Esophagus squamous epithelium (tissue), 5 donors: ENCODE data around the gene DUOXA2. TPM values are rescaled to one million over a fixed set of nuclear protein-coding genes. Genes with fewer than 3 reads are reported as not detected.

Experiments
- DNase-seq: peaks from one replicate; lab custom pipeline; 2025; lab: John Stamatoyannopoulos, UW
- H3K27ac ChIP-seq, 4 donors: fragments of 200-600 bp; sonication (generic); one replicate each; pipeline ENCODE4 v1.5.1; 2016 to 2019; ENCODE audit warnings: mild to moderate bottlenecking in 1 of 4
- H3K27me3 ChIP-seq, 4 donors: fragments of 200-600 bp; sonication (generic); 1 replicate in 3 of 4; 2 replicates in 1 of 4; pipeline versions ENCODE4 v1.5.1 to v1.6.0; 2017 to 2021; ENCODE audit warnings: antibody characterized with exemption in 1 of 4
- H3K36me3 ChIP-seq, 3 donors: fragments of 200-600 bp; sonication (generic); one replicate each; pipeline ENCODE4 v1.5.1; 2016 to 2019
- H3K4me1 ChIP-seq, 3 donors: fragments of 200-600 bp; sonication (generic); one replicate each; pipeline ENCODE4 v1.5.1; 2017 to 2019
- H3K4me3 ChIP-seq, 4 donors: fragments of 200-600 bp; sonication (generic); 1 replicate in 3 of 4; 2 replicates in 1 of 4; pipeline ENCODE4 v1.5.1; 2016 to 2019; ENCODE audit warnings: mild to moderate bottlenecking in 2 of 4, moderate library complexity in 1 of 4
- H3K9me3 ChIP-seq, 3 donors: fragments of 200-600 bp; sonication (generic); one replicate each; pipeline ENCODE4 v1.5.1; 2016 to 2019
- CTCF ChIP-seq, 6 experiments: fragments of 450-650 bp in 4 of 6; fragments of 200-600 bp in 2 of 6; sonication (generic) in 2 of 6; IDR thresholded peaks; one replicate each; pipeline ENCODE4 v1.5.1; 2016 to 2019; ENCODE audit warnings: antibody characterized with exemption in 6 of 6, mild to moderate bottlenecking in 4 of 6, moderate library complexity in 4 of 6
- POLR2A ChIP-seq, 4 donors: fragments of 450-650 bp; IDR thresholded peaks; one replicate each; pipeline ENCODE4 v1.6.1; 2017; ENCODE audit warnings: antibody characterized with exemption in 4 of 4, mild to moderate bottlenecking in 4 of 4, moderate library complexity in 3 of 4
- WGBS, 2 donors: methylation state at CpG; one replicate each; pipeline ENCODE4 v1.1.5; 2018; 5-methylcytosine and 5-hydroxymethylcytosine counted together
- intact Hi-C: fragments of 100-400 bp; cut with DNase I; formaldehyde crosslinking; loops from one replicate; pipeline ENCODE4 v1.15.0; 2022
- total RNA-seq, 4 donors: library from RNA; depleted of rRNA; stranded (reverse); fragments of >200 nt; gene quantifications; one replicate each; pipeline ENCODE4 v1.1.0, GENCODE V29; 2016
- donor health status: DM: yes; HTN: yes; CAD: no.

The DUOXA2 gene
- total RNA-seq, 4 donors from 2014 or later: 6.3 to 20.6 (median 13.6) TPM; not detected in 1

- no peaks in the 10 kb centered on the region for H3K9me3 ChIP-seq
- H3K4me1 ChIP-seq: peaks cover 17 to 71% (median 40%) of the 10 kb centered on the region in 3 donors
- peak overlapping the region in 1 of 4 donors; percentile 39 for H3K4me3 ChIP-seq
- peaks cover 19 to 98% (median 28%) of the 10 kb centered on the region in 4 donors for H3K27me3 ChIP-seq
- WGBS, 2 donors: 28 to 43% methylated on average over 11 to 16 of the region's 19 CpGs
- intact Hi-C loops: loop anchor here (5.0 kb wide), 1 partner anchor 144 kb away; no protein-coding TSS in a partner anchor
- no peak for TF ChIP-seq CTCF (IDR thresholded peaks at IDR 0.05)
- TF ChIP-seq POLR2A (IDR thresholded peaks at IDR 0.05): no peak
- H3K36me3 ChIP-seq: peaks cover 0 to 32% (median 7%) of the 10 kb centered on the region in 3 donors
- no peak overlapping the region for H3K27ac ChIP-seq
- DNase-seq: no peak
These were observed 1.9 kb downstream of the DUOXA2 start for GRCh38 chr15:45116006-45116481.

GRCh38 chr15:45116482-45117307 lies 2.6 kb downstream of the DUOXA2 start:
- 19 to 24% methylated on average over 14 to 34 of the region's 65 CpGs for WGBS, 2 donors
- Histone ChIP-seq H3K4me1 (peaks cover 13 to 67% (median 40%) of the 10 kb centered on the region in 3 donors), H3K36me3 (peaks cover 0 to 39% (median 7%) of the 10 kb centered on the region in 3 donors), H3K27ac (no peak overlapping the region), H3K9me3 (no peaks in the 10 kb centered on the region), H3K27me3 (peaks cover 17 to 97% (median 27%) of the 10 kb centered on the region in 4 donors), H3K4me3 (peak overlapping the region in 2 of 4 donors; percentile 20 to 39)
- no peak for DNase-seq
- no peak for TF ChIP-seq CTCF (IDR thresholded peaks at IDR 0.05)
- intact Hi-C loops: loop anchor here (5.0 kb wide), 1 partner anchor 144 kb away; no protein-coding TSS in a partner anchor

GRCh38 chr15:45117308-45118130 lies 3.4 kb downstream of the DUOXA2 start:
- 45 to 50% methylated on average over 19 to 29 of the region's 33 CpGs for WGBS, 2 donors
- TF ChIP-seq POLR2A (IDR thresholded peaks at IDR 0.05) (no peak), CTCF (IDR thresholded peaks at IDR 0.05) (no peak)
- no peaks in the 10 kb centered on the region for H3K9me3 ChIP-seq
- H3K27ac ChIP-seq: no peak overlapping the region
- no peak for DNase-seq
- H3K36me3 ChIP-seq: peaks cover 0 to 46% (median 7%) of the 10 kb centered on the region in 3 donors
- peaks cover 13 to 96% (median 19%) of the 10 kb centered on the region in 4 donors for H3K27me3 ChIP-seq
- intact Hi-C loops: loop anchor here (5.0 kb wide), 1 partner anchor 145 kb away; no protein-coding TSS in a partner anchor
- H3K4me1 ChIP-seq: peaks cover 5 to 67% (median 37%) of the 10 kb centered on the region in 3 donors
- H3K4me3 ChIP-seq: peak overlapping the region in 2 of 4 donors; percentile 21 to 45

GRCh38 chr15:45118131-45118588 lies 4.0 kb downstream of the DUOXA2 start:
- H3K4me3 ChIP-seq: peak overlapping the region in 2 of 4 donors; percentile 21 to 45
- H3K27me3 ChIP-seq: peaks cover 8 to 96% (median 16%) of the 10 kb centered on the region in 4 donors
- 6 to 8% methylated on average over 6 to 12 of the region's 14 CpGs for WGBS, 2 donors

More at GRCh38 chr15:45118131-45118588, 4.0 kb downstream of the DUOXA2 start:
- no peak for TF ChIP-seq POLR2A (IDR thresholded peaks at IDR 0.05)
- peak; percentile 82 to 95 (median 88) for TF ChIP-seq CTCF (IDR thresholded peaks at IDR 0.05)
- intact Hi-C loops: loop anchor here (5.0 kb wide), 1 partner anchor 146 kb away; no protein-coding TSS in a partner anchor
- peak; percentile 36 for DNase-seq
- H3K27ac ChIP-seq: no peak overlapping the region
- peaks cover 0 to 52% (median 7%) of the 10 kb centered on the region in 3 donors for H3K36me3 ChIP-seq
- no peaks in the 10 kb centered on the region for H3K9me3 ChIP-seq
- peaks cover 0 to 67% (median 32%) of the 10 kb centered on the region in 3 donors for H3K4me1 ChIP-seq
